CD4-positive, alpha-beta T cell treated with Interferon gamma for 1 hour (primary cell): ENCODE data around the gene TFDP1.
"Not testable (repeated sequence)": the region's sequence is repeated elsewhere in the genome, so short reads cannot be mapped to it uniquely, and the experiment has no call there.

Experiments used
- DNase-seq: peaks from one replicate; pipeline ENCODE4 v3.0.0-alpha.2; 2020

TFDP1 gene

DNA sequence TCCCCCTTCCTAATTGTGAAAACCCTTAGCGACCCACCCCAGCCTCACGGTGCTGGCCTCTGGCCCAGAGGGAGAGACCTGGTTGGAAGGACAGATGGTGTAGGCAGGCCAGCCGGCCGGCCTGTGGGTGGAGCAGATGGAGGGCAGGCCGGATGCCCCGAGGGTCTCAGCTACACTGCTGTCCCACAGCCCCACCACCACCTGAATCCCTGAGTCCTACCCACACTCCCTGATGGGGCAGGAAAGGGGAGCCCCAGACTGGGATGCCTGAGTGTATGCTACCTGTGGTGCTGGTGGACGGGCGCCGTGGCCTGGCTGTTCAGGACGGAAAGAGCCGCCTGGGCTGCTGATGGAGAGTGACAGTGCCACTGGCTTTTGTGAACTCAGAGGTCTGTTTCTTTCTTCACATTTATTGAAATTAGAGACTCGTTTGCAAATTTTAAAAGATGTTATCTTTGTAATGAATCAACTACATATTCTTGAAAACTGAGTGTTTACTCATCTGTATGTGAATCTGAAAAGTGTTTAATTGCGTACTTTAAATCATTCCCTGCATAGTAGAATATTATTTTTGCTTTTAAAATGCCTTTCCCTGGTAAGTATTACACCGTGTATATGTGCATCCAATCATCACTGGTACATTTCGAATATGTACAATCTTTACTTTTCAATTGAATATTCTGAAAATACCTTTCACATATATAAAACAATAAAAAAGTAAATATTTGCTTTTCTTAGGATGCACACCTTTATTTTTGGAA is 35.7 kb downstream of the TFDP1 start:
- no peak for DNase-seq

DNA sequence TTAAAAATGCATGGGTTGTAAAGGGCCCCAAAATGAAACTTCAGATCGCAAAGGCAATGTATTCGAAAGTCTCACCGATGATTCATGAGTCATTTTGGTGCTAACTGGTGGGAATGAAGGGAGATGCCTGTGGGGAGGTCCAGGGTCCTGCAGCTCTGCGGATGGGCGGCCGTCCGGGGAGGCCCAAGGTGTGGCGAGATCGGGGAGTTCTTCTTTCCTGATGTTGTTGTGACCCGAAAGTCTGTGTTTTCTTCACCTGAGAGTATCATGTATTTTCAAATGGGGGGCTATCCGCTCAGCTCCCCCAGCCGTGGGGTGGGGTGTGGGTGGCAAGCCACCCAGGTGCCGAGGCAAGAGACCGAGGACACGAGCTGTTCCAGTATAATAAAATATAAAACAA is 36.5 kb downstream of the TFDP1 start:
- DNase-seq = no peak

DNA sequence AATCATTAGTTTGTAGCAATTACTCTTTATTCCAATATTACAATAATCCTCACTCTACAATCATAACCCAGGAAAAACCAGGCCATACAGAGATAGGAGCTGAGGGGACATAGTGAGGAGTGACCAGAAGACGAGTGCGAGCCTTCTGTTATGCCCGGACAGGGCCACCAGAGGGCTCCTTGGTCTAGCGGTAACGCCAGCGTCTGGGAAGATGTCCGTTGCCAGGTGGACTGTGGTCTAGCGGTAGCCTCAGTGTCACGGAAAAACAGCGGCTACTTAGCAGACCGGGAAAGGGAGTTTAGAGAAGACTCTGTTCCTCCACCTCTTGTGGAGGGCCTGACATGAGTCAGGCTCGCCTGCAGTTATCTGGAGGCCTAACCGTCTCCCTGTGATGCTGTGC is 36.9 kb downstream of the TFDP1 start:
- DNase-seq = not testable (repeated sequence)

DNA sequence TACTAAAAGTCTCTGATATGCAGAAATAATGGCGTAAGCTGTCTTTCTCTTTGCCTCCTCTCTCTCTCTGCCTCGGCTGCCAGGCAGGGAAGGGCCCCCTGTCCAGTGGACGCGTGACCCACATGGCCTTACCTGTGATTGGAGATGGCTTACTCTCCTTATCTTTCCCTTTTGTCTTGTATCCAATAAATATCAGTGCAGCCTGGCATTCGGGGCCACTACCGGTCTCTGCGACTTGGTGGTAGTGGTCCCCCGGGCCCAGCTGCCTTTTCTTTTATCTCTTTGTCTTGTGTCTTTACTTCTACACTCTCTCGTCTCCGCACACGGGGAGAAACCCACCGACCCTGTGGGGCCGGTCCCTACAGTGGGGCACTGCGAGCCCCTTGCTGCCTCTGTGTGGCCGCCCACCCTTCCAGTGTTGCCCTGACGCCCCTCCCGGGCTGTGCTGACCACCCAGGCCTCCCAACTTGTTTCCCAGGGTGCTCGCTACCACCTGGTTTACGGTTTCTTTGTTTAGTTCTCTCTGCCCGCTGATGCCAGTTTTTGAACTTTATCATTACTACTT is 37.5 kb downstream of the TFDP1 start:
- DNase-seq = not testable (repeated sequence)

DNA sequence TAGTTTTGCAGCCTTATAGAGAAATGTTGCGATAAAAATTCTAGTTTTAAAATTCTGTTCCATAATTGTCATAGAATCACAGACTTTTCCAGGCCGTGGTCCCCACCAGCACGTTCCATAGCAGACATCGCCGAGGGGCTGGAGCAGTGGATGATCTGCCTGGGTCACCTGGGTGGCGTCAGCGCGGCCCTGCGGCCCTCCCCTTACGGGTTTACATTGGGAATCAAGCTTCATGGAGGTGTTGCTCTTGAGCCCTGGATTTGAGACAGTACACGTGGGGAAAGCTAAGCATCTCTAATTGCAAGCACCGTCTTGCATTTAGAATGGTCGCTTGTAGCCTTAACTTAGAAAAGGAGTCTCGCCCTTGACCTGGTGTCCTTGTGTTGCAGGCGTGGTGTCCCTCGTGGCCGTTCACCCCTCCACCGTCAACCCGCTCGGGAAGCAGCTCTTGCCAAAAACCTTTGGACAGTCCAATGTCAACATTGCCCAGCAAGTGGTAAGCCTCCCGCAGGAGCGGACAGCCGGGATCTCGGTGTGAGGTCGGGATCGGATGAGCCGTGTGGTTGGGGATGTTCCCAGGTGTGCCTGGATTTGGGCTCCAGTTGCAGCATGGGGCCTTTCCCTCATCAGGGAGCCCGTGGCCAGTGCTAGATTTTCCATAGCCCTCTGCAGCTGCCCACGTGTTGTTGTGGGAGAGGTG is 38.4 kb downstream of the TFDP1 start:
- DNase-seq = no peak

DNA sequence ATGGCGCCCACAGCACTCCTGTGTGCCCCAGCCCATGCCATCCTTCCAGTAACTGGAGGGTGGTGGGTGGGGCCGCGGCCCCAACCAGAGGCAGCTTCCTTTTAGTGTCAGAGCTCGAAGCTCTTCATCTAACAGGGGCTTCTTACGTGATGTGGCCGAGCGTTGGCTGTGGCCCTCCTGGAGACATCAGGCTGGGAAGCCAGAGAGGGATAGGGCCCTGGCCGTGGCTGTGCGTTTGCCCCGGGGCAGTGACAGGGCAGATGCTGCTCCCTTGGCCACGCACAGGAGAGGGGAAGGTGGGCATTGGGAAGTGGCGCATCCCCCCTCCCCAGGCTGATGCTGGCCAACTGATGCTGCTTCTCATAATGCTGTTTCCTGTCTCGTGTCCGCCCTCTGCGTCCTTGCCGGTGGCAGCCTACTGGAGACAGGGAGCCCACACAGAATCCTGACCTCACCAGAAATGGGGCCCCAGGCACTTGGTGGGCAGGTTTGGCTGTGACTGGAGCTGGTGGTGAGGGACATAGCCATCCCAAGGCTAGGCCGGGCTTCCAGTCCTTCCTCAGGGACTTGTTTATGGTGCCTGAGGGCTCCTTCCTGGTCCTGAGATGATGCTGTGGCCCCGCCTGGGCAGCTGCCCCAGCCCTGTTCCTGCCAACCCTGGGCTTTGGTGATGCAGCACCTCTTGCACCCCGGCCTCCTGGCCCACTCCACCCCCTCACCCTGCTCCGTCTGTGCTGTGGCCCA is 39.1 kb downstream of the TFDP1 start:
- no peak for DNase-seq

DNA sequence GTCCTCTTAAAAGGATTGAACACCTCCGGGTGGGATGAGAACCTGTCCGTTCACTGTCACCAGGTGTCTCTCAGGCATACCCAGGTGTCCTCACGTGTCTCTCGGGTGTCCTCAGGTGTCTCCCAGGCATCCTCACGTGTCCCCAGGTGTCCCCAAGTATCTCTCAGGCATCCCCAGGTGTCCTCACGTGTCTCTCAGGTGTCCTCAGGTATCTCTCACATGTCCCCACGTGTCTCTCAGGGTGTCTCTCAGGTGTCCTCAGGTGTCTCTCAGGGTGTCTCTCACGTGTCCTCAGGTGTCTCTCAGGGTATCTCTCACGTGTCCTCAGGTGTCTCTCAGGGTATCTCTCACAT is 39.7 kb downstream of the TFDP1 start:
- no peak for DNase-seq

DNA sequence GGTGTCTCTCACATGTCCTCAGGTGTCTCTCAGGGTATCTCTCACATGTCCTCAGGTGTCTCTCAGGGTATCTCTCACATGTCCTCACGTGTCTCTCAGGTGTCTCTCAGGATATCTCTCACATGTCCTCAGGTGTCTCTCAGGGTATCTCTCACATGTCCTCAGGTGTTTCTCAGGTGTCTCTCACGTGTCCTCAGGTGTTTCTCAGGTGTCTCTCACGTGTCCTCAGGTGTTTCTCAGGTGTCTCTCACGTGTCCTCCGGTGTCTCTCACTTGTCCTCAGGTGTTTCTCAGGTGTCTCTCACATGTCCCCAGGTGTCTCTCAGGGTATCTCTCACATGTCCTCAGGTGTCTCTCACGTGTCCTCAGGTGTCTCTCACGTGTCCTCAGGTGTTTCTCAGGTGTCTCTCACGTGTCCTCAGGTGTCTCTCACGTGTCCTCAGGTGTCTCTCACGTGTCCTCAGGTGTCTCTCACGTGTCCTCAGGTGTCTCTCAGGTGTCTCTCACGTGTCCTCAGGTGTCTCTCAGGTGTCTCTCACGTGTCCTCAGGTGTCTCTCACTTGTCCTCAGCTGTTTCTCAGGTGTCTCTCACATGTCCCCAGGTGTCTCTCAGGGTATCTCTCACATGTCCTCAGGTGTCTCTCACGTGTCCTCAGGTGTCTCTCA is 40.2 kb downstream of the TFDP1 start:
- DNase-seq = not testable (repeated sequence)

DNA sequence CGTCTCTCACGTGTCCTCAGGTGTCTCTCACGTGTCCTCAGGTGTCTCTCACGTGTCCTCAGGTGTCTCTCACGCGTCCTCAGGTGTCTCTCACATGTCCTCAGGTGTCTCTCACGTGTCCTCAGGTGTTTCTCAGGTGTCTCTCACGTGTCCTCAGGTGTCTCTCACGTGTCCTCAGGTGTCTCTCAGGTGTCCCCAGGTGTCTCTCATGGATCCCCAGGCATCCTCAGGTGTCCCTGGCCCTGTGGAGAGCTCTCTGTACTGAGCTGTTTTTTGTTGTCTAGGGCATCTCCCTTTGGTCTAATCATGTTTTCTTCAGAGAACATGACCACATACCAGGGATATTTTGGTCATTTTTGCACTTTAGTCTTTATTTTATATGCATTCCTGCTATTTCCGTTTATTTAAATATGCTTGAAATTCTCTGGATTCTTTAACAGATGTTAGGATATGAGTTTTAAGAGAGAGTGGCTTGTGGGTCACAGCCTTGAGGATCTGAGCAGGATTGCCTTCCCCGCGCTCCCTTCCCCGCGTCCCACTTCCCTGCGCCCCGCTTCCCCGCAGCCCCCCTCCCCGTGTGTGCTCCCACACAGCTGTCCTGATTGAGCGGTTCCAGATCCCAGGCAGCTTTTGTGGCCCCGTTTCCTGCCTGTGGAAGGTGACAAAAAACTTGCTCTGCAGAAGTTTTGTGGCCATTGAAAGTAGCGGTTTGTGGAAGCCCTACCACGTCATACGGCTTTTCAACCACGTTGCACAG is 41.6 kb downstream of the TFDP1 start:
- DNase-seq = no peak

DNA sequence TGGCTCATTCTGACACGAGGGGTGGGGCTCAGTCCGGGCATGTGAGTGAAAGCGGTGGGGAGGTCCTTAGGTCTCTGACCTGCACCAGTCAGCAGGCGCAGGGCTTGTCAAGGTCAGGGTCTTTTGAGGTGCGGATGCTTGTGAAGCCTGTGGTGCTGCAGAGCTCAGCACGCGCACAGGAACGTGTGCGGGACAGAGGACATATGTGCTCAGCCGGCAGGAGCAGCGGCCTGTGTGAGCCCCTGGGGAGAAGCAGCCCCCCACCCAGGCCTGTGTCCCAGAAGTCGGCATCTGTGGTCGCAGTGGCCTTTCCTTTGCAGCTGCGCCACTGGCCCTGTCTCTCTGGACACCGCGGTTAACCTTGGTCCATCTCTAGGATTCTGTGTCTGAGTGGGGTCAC is 42.6 kb downstream of the TFDP1 start:
- no peak for DNase-seq

DNA sequence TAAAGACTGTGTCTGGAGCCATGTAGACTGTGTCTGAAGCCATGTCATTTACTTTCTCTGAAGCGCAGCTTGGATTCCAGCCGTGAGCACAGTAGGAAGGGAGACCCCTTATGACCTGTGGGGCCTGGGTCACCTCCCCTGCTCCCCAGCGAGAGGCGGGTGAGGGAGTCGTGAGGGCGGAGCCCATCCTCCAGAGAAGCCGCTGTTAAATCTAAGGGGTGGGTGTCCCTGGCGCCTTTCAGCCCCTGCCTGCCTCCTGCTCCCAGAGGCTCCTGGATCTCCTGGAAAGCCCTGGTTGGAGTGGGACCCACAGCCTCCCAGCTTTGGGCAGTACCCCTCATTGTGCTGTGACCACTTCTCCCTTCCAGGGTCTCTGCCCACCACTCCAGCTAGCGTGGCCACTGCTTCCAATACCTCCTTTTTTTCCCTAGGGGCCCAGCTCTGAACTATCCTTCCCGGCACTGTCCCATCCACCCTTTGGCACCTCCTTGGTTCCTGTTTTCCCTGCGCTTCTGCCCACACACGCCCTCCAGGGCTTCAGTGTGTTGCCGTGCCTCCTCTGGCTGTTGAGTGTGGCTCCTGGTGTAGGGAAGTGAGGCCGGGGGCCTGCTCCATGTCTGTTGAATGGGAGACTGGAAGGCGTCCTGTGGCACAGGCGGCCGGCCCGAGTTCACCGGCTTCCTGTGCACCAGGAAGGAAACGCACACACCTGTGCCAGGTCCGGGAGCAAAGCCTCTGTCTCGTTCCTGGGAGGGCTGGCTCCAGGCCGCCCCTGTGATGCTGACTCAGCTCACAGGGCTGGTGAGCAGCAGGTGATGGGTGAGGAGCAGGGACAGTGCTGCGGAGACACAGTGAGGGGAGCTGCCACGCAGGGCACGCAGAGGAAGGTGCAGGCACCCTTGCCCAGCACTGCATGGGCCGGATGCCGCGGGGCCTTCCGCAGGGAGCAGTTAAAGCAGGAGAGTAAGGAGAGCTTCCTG is 44.0 kb downstream of the TFDP1 start:
- DNase-seq = no peak

DNA sequence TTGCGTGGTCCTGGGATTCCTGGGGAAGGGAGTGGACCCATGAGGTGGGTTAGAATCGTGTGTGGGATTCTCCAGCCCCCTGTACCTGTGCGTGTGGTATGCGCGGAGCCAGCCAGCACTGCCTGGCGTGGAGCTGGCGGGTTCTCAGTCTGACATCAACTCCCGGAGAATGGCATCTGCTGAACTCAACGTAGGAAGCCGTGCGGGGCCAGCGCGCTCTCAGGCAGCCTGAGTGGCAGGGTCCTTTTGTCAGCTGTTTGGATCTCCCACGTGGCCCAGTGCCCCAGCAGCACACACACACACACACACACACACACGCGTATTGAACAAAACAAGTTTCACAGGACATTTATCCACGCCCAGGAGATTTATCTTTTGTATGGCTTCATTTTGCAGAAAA is 45.3 kb downstream of the TFDP1 start:
- DNase-seq = no peak

DNA sequence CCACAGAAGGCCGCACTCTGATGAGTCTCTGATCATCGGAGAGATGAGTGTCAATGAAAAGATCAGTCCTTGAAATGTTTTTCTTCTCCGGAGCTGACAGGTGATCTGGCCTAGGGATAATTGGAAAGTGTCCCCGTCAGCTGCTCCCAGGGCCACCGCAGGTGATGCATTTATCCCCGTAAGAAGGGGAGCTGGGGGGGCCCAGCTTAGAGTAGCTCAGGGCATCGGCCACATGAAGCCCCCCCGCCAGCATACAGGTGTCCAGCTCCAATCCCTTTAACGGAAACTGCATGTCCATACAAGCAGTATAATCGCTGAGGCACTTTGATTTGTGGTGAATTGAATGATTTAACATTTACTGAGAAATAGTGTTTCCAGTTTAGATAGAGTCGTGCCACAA is 45.7 kb downstream of the TFDP1 start:
- DNase-seq = no peak

DNA sequence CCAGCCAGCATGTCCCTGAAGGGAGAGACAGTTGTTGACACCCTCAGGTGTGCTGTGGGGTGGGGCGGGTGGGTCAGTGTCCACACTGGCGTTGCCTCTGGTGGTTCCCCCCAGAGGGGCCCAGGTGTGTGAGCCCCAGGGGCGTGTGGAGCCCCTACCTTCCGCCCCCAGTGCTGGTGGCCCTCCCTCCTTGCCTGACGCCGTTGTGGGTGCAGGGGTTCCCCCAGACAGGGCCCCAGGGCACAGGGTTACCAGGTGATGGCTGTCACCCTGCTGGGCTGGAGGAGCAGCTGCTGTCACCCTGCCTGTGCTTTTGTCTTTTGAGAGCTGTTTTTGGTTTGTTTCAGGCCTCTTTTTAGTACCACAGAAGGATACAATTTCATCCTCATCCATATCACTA is 46.3 kb downstream of the TFDP1 start:
- DNase-seq = no peak

DNA sequence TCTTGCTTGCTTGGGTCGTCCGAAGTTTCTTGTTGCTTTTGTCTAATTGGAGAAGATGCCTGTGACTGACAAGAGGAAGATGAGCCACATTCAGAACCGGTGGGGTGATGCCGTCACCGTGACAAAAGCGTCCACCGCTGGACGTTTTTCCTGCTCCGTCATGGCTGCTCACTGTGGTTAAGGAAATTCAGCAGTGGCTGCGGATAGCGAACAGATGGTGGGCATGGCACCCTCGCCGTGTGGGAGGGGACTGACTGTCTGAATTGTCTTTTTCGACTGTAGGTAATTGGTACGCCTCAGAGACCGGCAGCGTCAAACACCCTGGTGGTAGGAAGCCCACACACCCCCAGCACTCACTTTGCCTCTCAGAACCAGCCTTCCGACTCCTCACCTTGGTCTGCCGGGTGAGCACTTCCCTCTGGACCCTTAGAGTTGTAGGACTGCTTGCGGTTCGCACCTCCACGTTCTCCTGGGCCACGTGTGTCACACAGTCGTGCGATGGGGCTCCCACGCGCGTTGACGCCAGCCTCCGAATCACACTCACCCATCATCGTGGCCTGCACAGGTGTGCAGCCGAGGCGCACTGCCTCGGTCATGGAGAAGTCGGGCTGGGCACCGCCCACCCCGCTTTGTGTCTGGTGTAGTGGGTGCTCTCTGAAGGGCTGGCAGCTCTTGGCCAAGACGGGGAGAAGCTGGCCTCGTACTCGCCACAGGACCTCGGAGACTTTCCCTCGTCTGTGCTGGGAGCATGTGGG is 47.0 kb downstream of the TFDP1 start:
- no peak for DNase-seq

DNA sequence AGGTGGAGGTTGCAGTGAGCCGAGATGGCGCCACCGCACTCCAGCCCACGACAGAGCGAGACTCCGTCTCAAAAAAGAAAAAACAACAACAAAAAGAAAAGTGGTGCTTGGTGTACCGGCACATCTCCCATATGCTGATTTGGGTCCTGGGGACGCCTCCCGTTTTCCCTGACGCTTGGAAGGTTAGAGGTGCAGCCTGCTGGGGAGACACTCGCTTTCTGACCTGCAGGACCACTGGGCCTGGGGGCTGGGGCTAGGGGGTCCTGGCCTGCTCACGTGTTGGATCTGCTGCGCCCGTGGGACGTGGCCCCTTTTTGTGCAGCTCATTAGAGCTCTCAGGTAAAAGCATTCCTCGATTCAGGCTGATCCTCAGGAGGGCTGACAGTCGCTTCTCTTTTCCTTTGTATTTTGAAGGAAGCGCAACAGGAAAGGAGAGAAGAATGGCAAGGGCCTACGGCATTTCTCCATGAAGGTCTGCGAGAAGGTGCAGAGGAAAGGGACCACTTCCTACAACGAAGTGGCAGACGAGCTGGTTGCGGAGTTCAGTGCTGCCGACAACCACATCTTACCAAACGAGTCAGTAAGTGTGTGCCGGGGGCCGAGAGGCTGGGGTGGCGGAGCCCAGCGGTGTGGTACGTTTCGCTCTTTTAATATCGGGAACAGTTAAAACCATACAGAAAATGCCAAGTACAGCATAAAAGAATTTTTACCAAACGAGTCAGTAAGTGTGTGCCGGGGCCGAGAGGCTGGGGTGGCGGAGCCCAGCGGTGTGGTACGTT is 48.3 kb downstream of the TFDP1 start:
- DNase-seq = no peak

DNA sequence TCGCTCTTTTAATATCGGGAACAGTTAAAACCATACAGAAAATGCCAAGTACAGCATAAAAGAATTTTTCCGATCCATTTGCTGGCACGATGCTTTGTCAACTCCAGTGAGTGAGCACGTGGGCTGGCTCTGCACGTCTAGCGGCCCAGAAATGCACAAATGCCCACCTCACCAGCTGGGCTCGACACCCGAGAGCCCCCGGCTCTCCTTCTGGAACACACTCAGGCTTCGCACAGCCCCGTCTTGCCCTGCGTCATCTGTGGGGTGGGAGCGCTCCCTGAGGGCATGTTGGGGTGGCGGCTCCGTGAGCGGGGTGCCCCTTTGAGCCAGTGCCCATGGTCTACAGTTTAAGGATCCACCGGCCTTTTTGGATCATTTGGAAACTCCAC is 48.9 kb downstream of the TFDP1 start:
- DNase-seq = no peak

DNA sequence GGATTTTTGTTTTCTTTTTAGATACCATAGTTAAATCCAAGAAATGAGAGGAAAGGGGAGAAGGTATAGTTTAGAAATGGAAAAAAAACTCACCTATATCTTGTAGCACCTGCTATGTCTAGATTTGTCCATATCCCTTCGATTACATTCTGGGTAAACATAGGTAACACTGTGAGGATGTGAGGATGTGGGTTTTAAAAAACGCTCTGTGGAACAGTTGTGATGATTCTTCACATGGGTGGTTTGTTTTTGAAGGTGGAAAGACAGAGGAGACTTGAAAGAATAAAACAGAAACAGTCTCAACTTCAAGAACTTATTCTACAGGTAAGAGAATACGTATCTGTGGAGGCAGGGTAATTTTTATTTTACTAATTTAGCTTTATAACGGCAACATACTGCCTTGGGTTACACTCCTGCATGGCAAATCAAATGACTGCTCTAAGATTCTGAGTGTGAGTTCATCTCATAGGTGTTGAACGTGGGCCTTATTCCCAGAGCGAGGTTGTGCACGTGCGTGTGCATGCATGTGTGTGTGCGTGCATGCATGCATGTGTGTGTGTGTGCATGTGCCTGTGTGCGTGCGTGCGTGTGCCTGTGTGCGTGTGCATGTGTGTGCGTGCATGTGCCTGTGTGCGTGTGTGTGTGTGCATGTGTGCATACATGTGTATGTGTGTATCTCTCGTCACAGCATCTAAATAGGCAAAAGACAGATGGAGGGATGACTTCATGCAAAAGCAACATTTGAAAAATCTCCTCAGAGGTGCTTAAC is 49.9 kb downstream of the TFDP1 start:
- DNase-seq = no peak

DNA sequence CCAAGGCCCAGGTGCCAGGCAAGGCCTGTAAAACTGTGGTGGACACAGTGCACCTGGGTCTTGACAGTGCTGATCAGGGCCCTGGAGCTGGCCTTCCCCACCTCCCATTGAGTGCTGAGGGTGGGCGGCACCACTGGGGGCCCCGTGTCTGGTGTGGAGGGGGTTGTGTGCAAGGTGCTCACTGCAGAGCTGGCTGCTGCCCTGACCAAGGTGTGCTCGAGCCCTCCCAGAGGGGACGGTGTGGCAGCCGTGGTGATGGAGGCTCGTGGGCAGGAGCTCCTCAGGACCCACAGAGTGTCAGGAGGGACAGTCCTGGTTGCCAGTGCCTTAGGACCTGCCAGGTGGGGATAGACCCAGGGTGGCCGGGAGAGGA is 50.5 kb downstream of the TFDP1 start:
- DNase-seq = no peak
